HEK293 (cell line): ENCODE data around the gene AOAH.

Experiments
- CTCF ChIA-PET: fragments of 350-600 bp; formaldehyde crosslinking; extraction: SDS; loops from one replicate; lab custom pipeline; 2021; ENCODE audit warnings: antibody characterized with exemption; lab: Yijun Ruan, JAX
- POLR2A ChIA-PET: fragments of 300-600 bp; formaldehyde crosslinking; extraction: SDS; loops from one replicate; lab custom pipeline; 2020; ENCODE audit warnings: antibody characterized with exemption, inconsistent platforms; lab: Yijun Ruan, JAX
- H3K27ac ChIP-seq: fragments of 200-500 bp; sonication (Bioruptor generic); 2 replicates; pipeline ENCODE4 v1.5.1; 2014; ENCODE audit warnings: low read depth, low read length, control low read depth, inconsistent platforms; ENCODE audit errors: extremely low read depth
- H3K36me3 ChIP-seq, 2 experiments: fragments of 200-500 bp in 1 of 2; sonication (Bioruptor generic) in 1 of 2; 1 replicate in 1 of 2; 2 replicates in 1 of 2; pipeline ENCODE4 v1.5.1; 2014 to 2017; ENCODE audit warnings: inconsistent platforms in 2 of 2, low read length in 2 of 2; ENCODE audit not compliant: control insufficient read depth in 2 of 2, insufficient read depth in 1 of 2
- H3K4me1 ChIP-seq: fragments of 200-500 bp; sonication (Bioruptor generic); 2 replicates; pipeline ENCODE4 v1.5.1; 2014; ENCODE audit warnings: mild to moderate bottlenecking, low read length, inconsistent platforms; ENCODE audit not compliant: control insufficient read depth, insufficient read depth
- H3K4me3 ChIP-seq: 2 replicates; pipeline ENCODE4 v1.5.1; 2011; ENCODE audit warnings: low read depth, mild to moderate bottlenecking, control low read depth, low read length, moderate library complexity
- H3K9me3 ChIP-seq: fragments of 200-500 bp; sonication (Bioruptor generic); 2 replicates; pipeline ENCODE4 v1.5.1; 2014; ENCODE audit warnings: low read depth, low read length, inconsistent platforms; ENCODE audit not compliant: control insufficient read depth, insufficient read depth
- KLF10 ChIP-seq: fragments of 450-650 bp; IDR thresholded peaks from 2 replicates; pipeline ENCODE4 v1.5.1; 2018; ENCODE audit warnings: missing biosample characterization, mild to moderate bottlenecking, missing genetic modification characterization
- KLF16 ChIP-seq: fragments of 450-650 bp; formaldehyde crosslinking; IDR thresholded peaks from 2 replicates; pipeline ENCODE4 v1.5.1; 2017; ENCODE audit warnings: missing biosample characterization, missing genetic modification characterization
- KLF8 ChIP-seq: fragments of 450-650 bp; formaldehyde crosslinking; IDR thresholded peaks from 2 replicates; pipeline ENCODE4 v1.5.1; 2016; ENCODE audit warnings: missing biosample characterization, missing genetic modification characterization
- OSR2 ChIP-seq: fragments of 450-650 bp; formaldehyde crosslinking; IDR thresholded peaks from 2 replicates; pipeline ENCODE4 v1.5.1; 2016; ENCODE audit warnings: missing biosample characterization, missing genetic modification characterization
- WT1 ChIP-seq: fragments of 450-650 bp; formaldehyde crosslinking; IDR thresholded peaks from 2 replicates; pipeline ENCODE4 v1.5.1; 2016; ENCODE audit warnings: missing biosample characterization, missing genetic modification characterization
- YY1 ChIP-seq: fragments of 450-650 bp; formaldehyde crosslinking; IDR thresholded peaks from 2 replicates; pipeline ENCODE4 v1.5.1; 2018; ENCODE audit warnings: missing biosample characterization, missing genetic modification characterization
- YY2 ChIP-seq: fragments of 450-650 bp; formaldehyde crosslinking; IDR thresholded peaks from 2 replicates; pipeline ENCODE4 v1.5.1; 2016; ENCODE audit warnings: missing biosample characterization, missing genetic modification characterization
- ZFP3 ChIP-seq: fragments of 450-650 bp; formaldehyde crosslinking; IDR thresholded peaks from 2 replicates; pipeline ENCODE4 v1.5.1; 2016; ENCODE audit warnings: low read depth, missing biosample characterization, missing genetic modification characterization
- ZNF18 ChIP-seq: fragments of 450-650 bp; formaldehyde crosslinking; IDR thresholded peaks from 2 replicates; pipeline ENCODE4 v1.5.1; 2016; ENCODE audit warnings: missing biosample characterization, missing genetic modification characterization
- ZNF19 ChIP-seq: fragments of 450-650 bp; formaldehyde crosslinking; IDR thresholded peaks from 2 replicates; pipeline ENCODE4; 2016; ENCODE audit warnings: missing biosample characterization, missing genetic modification characterization, low read depth
- ZNF239 ChIP-seq: fragments of 450-650 bp; formaldehyde crosslinking; IDR thresholded peaks from 2 replicates; pipeline ENCODE4 v1.5.1; 2016; ENCODE audit warnings: missing biosample characterization, missing genetic modification characterization
- ZNF280C ChIP-seq: fragments of 450-650 bp; formaldehyde crosslinking; IDR thresholded peaks from 2 replicates; pipeline ENCODE4 v1.5.1; 2016; ENCODE audit warnings: missing biosample characterization, missing genetic modification characterization
- ZNF311 ChIP-seq: fragments of 450-650 bp; formaldehyde crosslinking; IDR thresholded peaks from 2 replicates; pipeline ENCODE4 v1.5.1; 2017; ENCODE audit warnings: missing biosample characterization, missing genetic modification characterization, borderline replicate concordance
- ZNF366 ChIP-seq: fragments of 450-650 bp; formaldehyde crosslinking; conservative IDR thresholded peaks from 2 replicates; pipeline ENCODE4 v1.5.1; 2016; ENCODE audit warnings: missing biosample characterization, missing genetic modification characterization
- ZNF423 ChIP-seq: fragments of 450-650 bp; formaldehyde crosslinking; IDR thresholded peaks from 2 replicates; pipeline ENCODE4 v1.5.1; 2016; ENCODE audit warnings: missing biosample characterization, missing genetic modification characterization
- ZNF433 ChIP-seq: fragments of 450-650 bp; formaldehyde crosslinking; IDR thresholded peaks from 2 replicates; pipeline ENCODE4 v1.5.1; 2016; ENCODE audit warnings: missing biosample characterization, missing genetic modification characterization, low read depth
- ZNF48 ChIP-seq: fragments of 450-650 bp; formaldehyde crosslinking; IDR thresholded peaks from 2 replicates; pipeline ENCODE4 v1.5.1; 2016; ENCODE audit warnings: missing biosample characterization, missing genetic modification characterization
- ZNF518A ChIP-seq: fragments of 450-650 bp; formaldehyde crosslinking; conservative IDR thresholded peaks from 2 replicates; pipeline ENCODE4 v1.5.1; 2016; ENCODE audit warnings: low read depth, missing biosample characterization, missing genetic modification characterization
- ZNF560 ChIP-seq: fragments of 450-650 bp; formaldehyde crosslinking; IDR thresholded peaks from 2 replicates; pipeline ENCODE4 v1.5.1; 2017; ENCODE audit warnings: missing biosample characterization, missing genetic modification characterization, borderline replicate concordance
- ZNF580 ChIP-seq: fragments of 450-650 bp; formaldehyde crosslinking; IDR thresholded peaks from 2 replicates; pipeline ENCODE4 v1.5.1; 2016; ENCODE audit warnings: missing biosample characterization, missing genetic modification characterization
- ZNF639 ChIP-seq: fragments of 450-650 bp; formaldehyde crosslinking; IDR thresholded peaks from 2 replicates; pipeline ENCODE4 v1.5.1; 2016; ENCODE audit warnings: missing biosample characterization, missing genetic modification characterization
- ZNF701 ChIP-seq: fragments of 450-650 bp; formaldehyde crosslinking; IDR thresholded peaks from 2 replicates; pipeline ENCODE4 v1.5.1; 2016; ENCODE audit warnings: missing biosample characterization, missing genetic modification characterization
- ZNF776 ChIP-seq: fragments of 450-650 bp; formaldehyde crosslinking; IDR thresholded peaks from 2 replicates; pipeline ENCODE4 v1.5.0; 2017; ENCODE audit warnings: missing biosample characterization, missing genetic modification characterization, borderline replicate concordance

The AOAH gene

GRCh38 chr7:36732806-36733205, 8.5 kb upstream of the AOAH start (continued):
- TF ChIP-seq ZNF280C (tag by site-specific recombination) (no peak), ZNF701 (no peak), ZNF518A (tag by site-specific recombination) (no peak), YY2 (tag by site-specific recombination) (no peak)

- CTCF ChIA-PET = no interaction called here
- POLR2A ChIA-PET = no interaction called here
- TF ChIP-seq ZNF366 (tag by site-specific recombination) (no peak), KLF16 (tag by site-specific recombination) (no peak), WT1 (tag by site-specific recombination) (no peak), ZNF580 (no peak), ZNF311 (tag by site-specific recombination) (no peak), KLF8 (tag by site-specific recombination) (no peak), OSR2 (no peak), ZNF639 (tag by site-specific recombination) (no peak), ZNF423 (no peak), KLF10 (tag by site-specific recombination) (no peak), ZNF19 (tag by site-specific recombination) (no peak), YY2 (tag by site-specific recombination) (no peak), YY1 (no peak), ZNF560 (tag by site-specific recombination) (no peak), ZNF776 (tag by site-specific recombination) (no peak), ZNF433 (tag by site-specific recombination) (no peak), ZNF239 (tag by site-specific recombination) (no peak), ZFP3 (tag by site-specific recombination) (no peak), ZNF18 (tag by site-specific recombination) (no peak), ZNF48 (no peak)
Observed at GRCh38 chr7:36730046-36730445, 5.8 kb upstream of the AOAH start.

More at GRCh38 chr7:36730046-36730445, 5.8 kb upstream of the AOAH start:
- Histone ChIP-seq H3K27ac (no peak overlapping the region), H3K9me3 (no peaks in the 10 kb centered on the region), H3K36me3 (no peaks in the 10 kb centered on the region), H3K4me1 (no peaks in the 10 kb centered on the region), H3K4me3 (no peak overlapping the region)
